ENCODE data around the gene SCN4B. TPM values are rescaled to one million over a fixed set of nuclear protein-coding genes. Genes with fewer than 3 reads are reported as not detected.

SCN4B gene
- total RNA-seq, 1 experiment from 2014 or later = 1.6 TPM

DNA sequence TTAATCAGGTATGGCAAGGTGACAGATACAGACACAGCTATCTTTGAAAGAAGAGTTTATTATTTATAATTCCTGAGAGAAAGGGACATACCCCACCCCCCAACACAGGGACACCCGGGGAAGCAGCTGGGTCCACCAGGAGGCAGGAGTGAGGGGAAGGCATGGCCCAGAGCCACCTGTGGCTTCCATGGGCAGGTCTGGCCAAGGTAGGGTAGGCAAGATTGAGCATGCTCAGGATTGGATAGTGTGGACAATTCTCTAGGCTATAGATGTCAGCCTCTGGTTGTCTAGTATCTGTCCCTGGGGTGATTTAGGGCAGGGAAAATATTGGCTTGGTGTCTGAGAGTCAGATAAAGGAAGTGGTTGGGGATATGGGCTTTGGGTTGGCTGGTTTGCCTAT lies 38.4 kb downstream of the SCN4B start:
- Histone ChIP-seq H3K27me3 (ENCODE audit: insufficient read depth, low read length) (no peaks in the 10 kb centered on the region), H3K4me1 (ENCODE audit: insufficient read depth, low read length) (no peaks in the 10 kb centered on the region), H3K9me3 (ENCODE audit: control insufficient read depth, low read depth, low read length) (no peaks in the 10 kb centered on the region), H2BK5ac (ENCODE audit: insufficient read length, low read length) (no peak overlapping the region), H3K9ac (ENCODE audit: extremely low read depth, insufficient read length, low read length) (no peak overlapping the region), H3K4me2 (ENCODE audit: insufficient read depth, insufficient read length, low read length) (no peak overlapping the region), H2AFZ (ENCODE audit: low read length) (no peak overlapping the region), H3K23ac (ENCODE audit: insufficient read length, low read depth, low read length) (no peak overlapping the region), H3K79me1 (ENCODE audit: insufficient read depth, low read depth, low read length, poor library complexity, severe bottlenecking) (no peaks in the 10 kb centered on the region), H3K56ac (ENCODE audit: insufficient read length, low read depth, low read length) (no peak overlapping the region), H2BK15ac (ENCODE audit: low read depth, low read length) (no peak overlapping the region), H4K8ac (replicated peaks; ENCODE audit: insufficient read length, low read depth, low read length) (no peak overlapping the region), H4K20me1 (ENCODE audit: control insufficient read depth, insufficient read depth, insufficient read length) (no peaks in the 10 kb centered on the region), H2AK5ac (ENCODE audit: insufficient read length, low read length) (no peak overlapping the region), H3K79me2 (ENCODE audit: insufficient read depth, low read length) (no peaks in the 10 kb centered on the region), H3T11ph (ENCODE audit: low read length) (no peak overlapping the region), H3K18ac (ENCODE audit: insufficient read length, low read depth, low read length) (no peak overlapping the region), H3K23me2 (ENCODE audit: insufficient read length, low read depth, low read length, poor library complexity, severe bottlenecking) (no peaks in the 10 kb centered on the region), H3K14ac (ENCODE audit: insufficient read depth, low read length) (no peak overlapping the region), H4K91ac (ENCODE audit: insufficient read length, low read depth, low read length) (no peak overlapping the region), H2BK12ac (ENCODE audit: insufficient read length, low read depth, low read length) (no peak overlapping the region), H2BK120ac (ENCODE audit: low read depth, low read length, poor library complexity, severe bottlenecking) (no peak overlapping the region), H2BK20ac (ENCODE audit: low read depth, low read length, poor library complexity, severe bottlenecking) (no peak overlapping the region), H4K5ac (ENCODE audit: insufficient read length, low read depth, low read length) (no peak overlapping the region), H3K27ac (ENCODE audit: insufficient read length, low read depth, low read length) (no peak overlapping the region), H3K4ac (ENCODE audit: low read depth, low read length) (no peak overlapping the region)
- no CpG with 5 or more reads among the region's 1 CpG for WGBS (ENCODE audit: extremely low coverage, insufficient read length, low lambda C conversion rate)
- H3K9me3 Mint-ChIP-seq = no peaks in the 10 kb centered on the region
- H3K4me1 Mint-ChIP-seq = peaks cover 22 to 31% of the 10 kb centered on the region in 2 experiments
- H3K36me3 Mint-ChIP-seq (ENCODE audit: insufficient read depth in 1 of 3, low read depth in 3 of 3) = no peaks in the 10 kb centered on the region
- TF ChIP-seq, protein P1, sequence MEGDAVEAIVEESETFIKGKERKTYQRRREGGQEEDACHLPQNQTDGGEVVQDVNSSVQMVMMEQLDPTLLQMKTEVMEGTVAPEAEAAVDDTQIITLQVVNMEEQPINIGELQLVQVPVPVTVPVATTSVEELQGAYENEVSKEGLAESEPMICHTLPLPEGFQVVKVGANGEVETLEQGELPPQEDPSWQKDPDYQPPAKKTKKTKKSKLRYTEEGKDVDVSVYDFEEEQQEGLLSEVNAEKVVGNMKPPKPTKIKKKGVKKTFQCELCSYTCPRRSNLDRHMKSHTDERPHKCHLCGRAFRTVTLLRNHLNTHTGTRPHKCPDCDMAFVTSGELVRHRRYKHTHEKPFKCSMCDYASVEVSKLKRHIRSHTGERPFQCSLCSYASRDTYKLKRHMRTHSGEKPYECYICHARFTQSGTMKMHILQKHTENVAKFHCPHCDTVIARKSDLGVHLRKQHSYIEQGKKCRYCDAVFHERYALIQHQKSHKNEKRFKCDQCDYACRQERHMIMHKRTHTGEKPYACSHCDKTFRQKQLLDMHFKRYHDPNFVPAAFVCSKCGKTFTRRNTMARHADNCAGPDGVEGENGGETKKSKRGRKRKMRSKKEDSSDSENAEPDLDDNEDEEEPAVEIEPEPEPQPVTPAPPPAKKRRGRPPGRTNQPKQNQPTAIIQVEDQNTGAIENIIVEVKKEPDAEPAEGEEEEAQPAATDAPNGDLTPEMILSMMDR (conservative IDR thresholded peaks at IDR 0.05) = peak; percentile 18; the same call in 1 of the 3 replicates
- H3K4me3 Mint-ChIP-seq = no peak overlapping the region
- no peak overlapping the region for H3K27ac Mint-ChIP-seq
- peaks cover 11% of the 10 kb centered on the region for H3K27me3 Mint-ChIP-seq (ENCODE audit: low read depth)
- no peak for DNase-seq
